HCT116 (cell line): ENCODE results near the gene SDK1. TPM values are rescaled to one million over a fixed set of nuclear protein-coding genes. Genes with fewer than 3 reads are reported as not detected.

Experiments used
- ATAC-seq: fragments of 200-7000 bp; cut with Tn5 transposase; 2 replicates; pipeline ENCODE4 v1.9.1; 2020; ENCODE audit warnings: mild to moderate bottlenecking, moderate library complexity
- BruUV-seq: library from RNA; stranded (reverse); fragments of 400-500 nt; replicated peaks from 2 replicates; lab custom pipeline; 2021; lab: Mats Ljungman, UMichigan
- CTCF ChIA-PET: fragments of 300-600 bp; sonication (Branson Sonifier 250); formaldehyde crosslinking; loops from one replicate; lab custom pipeline; 2021; ENCODE audit warnings: antibody characterized with exemption; lab: Charles Lee
- POLR2A ChIA-PET: fragments of 300-600, 350-600 bp; sonication (Branson Sonifier 250); formaldehyde crosslinking; loops from one replicate; lab custom pipeline; 2021; ENCODE audit warnings: antibody characterized with exemption; lab: Charles Lee
- RAD21 ChIA-PET, 2 experiments: fragments of 300-600 bp; sonication (Branson Sonifier 250); formaldehyde crosslinking; loops; one replicate each; lab custom pipeline; 2023; ENCODE audit warnings: low total read pairs in 2 of 2; ENCODE audit not compliant: uncharacterized antibody in 2 of 2, unreplicated experiment in 2 of 2, low non-redundant PET in 1 of 2; lab: Charles Lee
- DNase-seq: peaks from one replicate; pipeline ENCODE4 v3.0.0-alpha.2; 2010; ENCODE audit warnings: low read depth, low spot score
- H2AFZ ChIP-seq: fragments of 200-600 bp; shearing (Covaris generic), sonication (generic); 2 replicates; pipeline ENCODE4 v1.6.1; 2017; ENCODE audit warnings: low read depth, mixed run types, mixed read lengths, antibody characterized with exemption, low read length; ENCODE audit not compliant: poor library complexity, severe bottlenecking
- H3K27ac ChIP-seq: 2 replicates; pipeline ENCODE4 v1.5.1; 2012; ENCODE audit warnings: low read depth, low read length
- H3K27me3 ChIP-seq: fragments of 200-600 bp; sonication (generic); 2 replicates; pipeline ENCODE4 v1.6.1; 2016; ENCODE audit warnings: mixed run types, low read length, mixed read lengths; ENCODE audit not compliant: insufficient read depth
- H3K36me3 ChIP-seq, 2 experiments: fragments of 200-500 bp in 1 of 2; fragments of 200-600 bp in 1 of 2; sonication (Bioruptor generic) in 1 of 2; sonication (generic) in 1 of 2; 2 replicates each; pipeline versions ENCODE4 v1.5.1 to v1.6.1; 2014 to 2016; ENCODE audit warnings: low read length in 2 of 2, inconsistent platforms in 1 of 2, mixed read lengths in 1 of 2, mixed run types in 1 of 2; ENCODE audit not compliant: insufficient read depth in 2 of 2, control insufficient read depth in 1 of 2
- H3K4me1 ChIP-seq, 2 experiments: fragments of 200-600 bp in 1 of 2; sonication (generic) in 1 of 2; 2 replicates each; pipeline versions ENCODE4 v1.5.1 to v1.6.1; 2012 to 2017; ENCODE audit warnings: low read length in 2 of 2, inconsistent platforms in 1 of 2, mild to moderate bottlenecking in 1 of 2, mixed read lengths in 1 of 2, mixed run types in 1 of 2, moderate library complexity in 1 of 2; ENCODE audit not compliant: insufficient read depth in 2 of 2, control insufficient read depth in 1 of 2
- H3K4me2 ChIP-seq: fragments of 200-600 bp; sonication (generic); 2 replicates; pipeline ENCODE4 v1.6.1; 2017; ENCODE audit warnings: mixed run types, low read length, mixed read lengths
- H3K4me3 ChIP-seq, 2 experiments: fragments of 200-600 bp in 1 of 2; sonication (generic) in 1 of 2; replicated peaks in 1 of 2; 2 replicates each; pipeline ENCODE4 v1.5.1; 2011 to 2016; ENCODE audit warnings: low read length in 2 of 2, control low read depth in 1 of 2, low read depth in 1 of 2, mild to moderate bottlenecking in 1 of 2, mixed read lengths in 1 of 2, mixed run types in 1 of 2
- H3K79me2 ChIP-seq: fragments of 200-600 bp; sonication (generic); 2 replicates; pipeline ENCODE4 v1.6.1; 2017; ENCODE audit warnings: mild to moderate bottlenecking, mixed run types, low read length, moderate library complexity, mixed read lengths; ENCODE audit not compliant: insufficient read depth
- H3K9ac ChIP-seq: fragments of 200-600 bp; sonication (generic); 2 replicates; pipeline ENCODE4 v1.6.1; 2016; ENCODE audit warnings: low read length, mixed read lengths
- H3K9me2 ChIP-seq: fragments of 200-600 bp; sonication (generic), shearing (Covaris generic); 2 replicates; pipeline ENCODE4 v1.6.1; 2017; ENCODE audit warnings: mixed run types, mild to moderate bottlenecking, moderate library complexity; ENCODE audit not compliant: insufficient read depth
- H3K9me3 ChIP-seq, 2 experiments: fragments of 200-500 bp in 1 of 2; fragments of 200-600 bp in 1 of 2; sonication (Bioruptor generic) in 1 of 2; sonication (generic) in 1 of 2; 2 replicates each; pipeline ENCODE4 v1.6.1; 2014 to 2017; ENCODE audit warnings: low read length in 2 of 2, mixed read lengths in 2 of 2, inconsistent platforms in 1 of 2, low read depth in 1 of 2, mild to moderate bottlenecking in 1 of 2, mixed run types in 1 of 2, moderate library complexity in 1 of 2; ENCODE audit not compliant: control insufficient read depth in 1 of 2, insufficient read depth in 1 of 2
- H4K20me1 ChIP-seq: fragments of 200-600 bp; sonication (generic), shearing (Covaris generic); 2 replicates; pipeline ENCODE4 v1.6.1; 2017; ENCODE audit warnings: mixed run types, mild to moderate bottlenecking, moderate library complexity; ENCODE audit not compliant: insufficient read depth
- CBX3 ChIP-seq: IDR thresholded peaks from 2 replicates; pipeline ENCODE4 v1.6.1; 2012; ENCODE audit warnings: low read depth
- EGR1 ChIP-seq: IDR thresholded peaks from 2 replicates; pipeline ENCODE4 v1.6.1; 2012; ENCODE audit warnings: low read depth
- ELF1 ChIP-seq: IDR thresholded peaks from 2 replicates; pipeline ENCODE4 v1.6.1; 2012; ENCODE audit warnings: low read depth, borderline replicate concordance
- FOSL1 ChIP-seq: IDR thresholded peaks from 2 replicates; pipeline ENCODE4 v1.6.1; 2012; ENCODE audit warnings: low read depth
- MAX ChIP-seq: IDR thresholded peaks from 2 replicates; pipeline ENCODE4 v1.6.1; 2012
- POLR2A ChIP-seq: IDR thresholded peaks from 2 replicates; pipeline ENCODE4 v1.7.0; 2011; ENCODE audit warnings: borderline replicate concordance; ENCODE audit not compliant: insufficient read depth, insufficient read length; ENCODE audit errors: extremely low read depth
- RAD21 ChIP-seq: IDR thresholded peaks from 2 replicates; pipeline ENCODE4 v1.6.1; 2012; ENCODE audit warnings: low read depth, mild to moderate bottlenecking
- REST ChIP-seq: IDR thresholded peaks from 2 replicates; pipeline ENCODE4 v1.6.1; 2012; ENCODE audit warnings: low read depth
- SIN3A ChIP-seq: IDR thresholded peaks from 2 replicates; pipeline ENCODE4 v1.6.1; 2012; ENCODE audit warnings: low read depth
- SP1 ChIP-seq: IDR thresholded peaks from 2 replicates; pipeline ENCODE4 v1.6.1; 2012; ENCODE audit warnings: low read depth
- TCF7L2 ChIP-seq: IDR thresholded peaks from 2 replicates; pipeline ENCODE4 v1.7.0; 2011; ENCODE audit warnings: borderline replicate concordance, inconsistent platforms; ENCODE audit not compliant: insufficient read depth, insufficient read length; ENCODE audit errors: extremely low read depth
- ZNF274 ChIP-seq: fragments of 200-500 bp; sonication (Bioruptor generic); IDR thresholded peaks from 2 replicates; pipeline ENCODE4 v1.6.1; 2014; ENCODE audit warnings: mild to moderate bottlenecking, low read depth, low read length, inconsistent platforms
- intact Hi-C: fragments of 100-400 bp; cut with micrococcal nuclease; formaldehyde crosslinking; loops from 2 replicates; pipeline ENCODE4 v1.10.0; 2022
- total RNA-seq: library from RNA; stranded (reverse); gene quantifications from one replicate; pipeline ENCODE4 v1.2.1, GENCODE V29; 2021; ENCODE audit not compliant: unreplicated experiment

Gene SDK1
- total RNA-seq, 1 experiment from 2014 or later, result 0.05 TPM

- no peaks in the 10 kb centered on the region for H3K79me2 ChIP-seq
- H3K36me3 ChIP-seq, result no peaks in the 10 kb centered on the region
- no TSS peak for BruUV-seq
- ChIA-PET RAD21 (no interaction called here), CTCF (no interaction called here), POLR2A (no interaction called here)
- H3K4me2 ChIP-seq, result no peak overlapping the region
- H3K4me3 ChIP-seq, result no peak overlapping the region
- no peaks in the 10 kb centered on the region for H3K9me3 ChIP-seq
- no peaks in the 10 kb centered on the region for H3K27me3 ChIP-seq
- DNase-seq, result no peak
- no peak overlapping the region for H3K27ac ChIP-seq
- no peak overlapping the region for H2AFZ ChIP-seq
- ATAC-seq, result no peak
- intact Hi-C loops, result no loop called here
- H3K9me2 ChIP-seq, result no peaks in the 10 kb centered on the region
- no peaks in the 10 kb centered on the region for H4K20me1 ChIP-seq
- no peak overlapping the region for H3K9ac ChIP-seq
- no peaks in the 10 kb centered on the region for H3K4me1 ChIP-seq
- TF ChIP-seq ELF1, result no peak
- TF ChIP-seq POLR2A, result no peak
- no peak for TF ChIP-seq EGR1
- no peak for TF ChIP-seq FOSL1
- no peak for TF ChIP-seq MAX
- TF ChIP-seq ZNF274, result no peak
- TF ChIP-seq SP1, result no peak
- no peak for TF ChIP-seq SIN3A
- no peak for TF ChIP-seq RAD21
- TF ChIP-seq REST, result no peak
- no peak for TF ChIP-seq CBX3
- no peak for TF ChIP-seq TCF7L2
Measured at GRCh38 chr7:4212376-4212775, 911.3 kb downstream of the SDK1 start.
